CD14-positive monocyte (primary cell): Measurements from ENCODE around the gene PTK7. TPM values are rescaled to one million over a fixed set of nuclear protein-coding genes. Genes with fewer than 3 reads are reported as not detected.
A peak's percentile ranks its signal among the peaks of the same experiment; 100 is the strongest.

Experiments
- DNase-seq, 3 donors: peaks; one replicate each; pipeline ENCODE4 v3.0.0-alpha.2; 2011 to 2022
- H2AFZ ChIP-seq: 2 replicates; pipeline ENCODE4 v1.6.0; 2012; ENCODE audit warnings: mild to moderate bottlenecking, low read depth, low read length, inconsistent platforms; ENCODE audit not compliant: insufficient read depth, poor library complexity, severe bottlenecking
- H3K27ac ChIP-seq, 2 donors: 1 replicate in 1 of 2; 2 replicates in 1 of 2; pipeline ENCODE4 v1.5.1; 2012 to 2013; ENCODE audit warnings: low read length in 2 of 2, control low read depth in 1 of 2, inconsistent platforms in 1 of 2, low read depth in 1 of 2, mild to moderate bottlenecking in 1 of 2
- H3K27me3 ChIP-seq, 2 donors: one replicate each; pipeline versions ENCODE4 v1.6.0 to v1.6.1; 2011 to 2013; ENCODE audit warnings: low read length in 2 of 2; ENCODE audit not compliant: control insufficient read depth in 2 of 2, insufficient read depth in 2 of 2
- H3K36me3 ChIP-seq, 2 donors: replicated peaks in 1 of 2; 1 replicate in 1 of 2; 2 replicates in 1 of 2; pipeline versions ENCODE4 v1.5.1 to v1.6.1; 2012 to 2013; ENCODE audit warnings: low read length in 2 of 2, control low read depth in 1 of 2, inconsistent platforms in 1 of 2, mild to moderate bottlenecking in 1 of 2; ENCODE audit not compliant: insufficient read depth in 2 of 2, control insufficient read depth in 1 of 2
- H3K4me1 ChIP-seq, 2 donors: 1 replicate in 1 of 2; 2 replicates in 1 of 2; pipeline versions ENCODE4 v1.5.1 to v1.6.1; 2012 to 2013; ENCODE audit warnings: low read length in 2 of 2, control low read depth in 1 of 2, inconsistent platforms in 1 of 2, mild to moderate bottlenecking in 1 of 2, moderate library complexity in 1 of 2; ENCODE audit not compliant: insufficient read depth in 2 of 2, control insufficient read depth in 1 of 2
- H3K4me2 ChIP-seq: replicated peaks from 2 replicates; pipeline ENCODE3; 2012; ENCODE audit warnings: low read length, moderate library complexity, mild to moderate bottlenecking; ENCODE audit not compliant: poor library complexity, severe bottlenecking; ENCODE audit errors: extremely low read depth
- H3K4me3 ChIP-seq, 3 experiments: fragments of 200-600 bp in 1 of 3; sonication (generic) in 1 of 3; replicated peaks in 1 of 3; 1 replicate in 2 of 3; 2 replicates in 1 of 3; pipeline ENCODE4 v1.5.1; 2011 to 2013; ENCODE audit warnings: low read length in 3 of 3, mild to moderate bottlenecking in 3 of 3, control low read depth in 2 of 3, low read depth in 2 of 3, inconsistent platforms in 1 of 3, moderate library complexity in 1 of 3
- H3K79me2 ChIP-seq: 2 replicates; pipeline ENCODE4 v1.6.0; 2012; ENCODE audit warnings: mild to moderate bottlenecking, control low read depth, inconsistent platforms, low read length, moderate library complexity; ENCODE audit not compliant: insufficient read depth
- H3K9ac ChIP-seq: 2 replicates; pipeline ENCODE4 v1.6.0; 2017; ENCODE audit warnings: low read length, mild to moderate bottlenecking; ENCODE audit not compliant: insufficient read depth, poor library complexity, severe bottlenecking
- H3K9me3 ChIP-seq, 2 donors: replicated peaks in 1 of 2; 1 replicate in 1 of 2; 2 replicates in 1 of 2; pipeline versions ENCODE4 v1.5.1 to v1.6.1; 2012 to 2013; ENCODE audit warnings: low read length in 2 of 2, control low read depth in 1 of 2; ENCODE audit not compliant: control insufficient read depth in 1 of 2, insufficient read depth in 1 of 2
- H4K20me1 ChIP-seq: 2 replicates; pipeline ENCODE4 v1.6.0; 2012; ENCODE audit warnings: mild to moderate bottlenecking, low read length, control low read depth, moderate library complexity; ENCODE audit not compliant: insufficient read depth
- H3K27ac Mint-ChIP-seq, 7 donors: one replicate each; pipeline ENCODE4 v1.8.0; 2020; ENCODE audit warnings: mild to moderate bottlenecking in 7 of 7, mixed read lengths in 7 of 7, moderate library complexity in 6 of 7, inconsistent platforms in 2 of 7
- H3K27me3 Mint-ChIP-seq, 3 donors: one replicate each; pipeline ENCODE4 v1.8.0; 2021 to 2022; ENCODE audit warnings: low read depth in 3 of 3, mild to moderate bottlenecking in 3 of 3, mixed read lengths in 3 of 3, moderate library complexity in 3 of 3, inconsistent platforms in 1 of 3
- H3K36me3 Mint-ChIP-seq, 2 donors: one replicate each; pipeline ENCODE4 v1.8.0; 2020; ENCODE audit warnings: mixed read lengths in 2 of 2, inconsistent platforms in 1 of 2, mild to moderate bottlenecking in 1 of 2
- H3K4me1 Mint-ChIP-seq: one replicate; pipeline ENCODE4 v1.8.0; 2020; ENCODE audit warnings: mild to moderate bottlenecking, mixed read lengths
- H3K4me3 Mint-ChIP-seq, 2 donors: one replicate each; pipeline ENCODE4 v1.8.0; 2020; ENCODE audit warnings: mild to moderate bottlenecking in 2 of 2, mixed read lengths in 2 of 2, moderate library complexity in 1 of 2
- H3K9me3 Mint-ChIP-seq, 7 donors: one replicate each; pipeline ENCODE4 v1.8.0; 2020 to 2022; ENCODE audit warnings: mixed read lengths in 7 of 7, mild to moderate bottlenecking in 6 of 7, moderate library complexity in 6 of 7, inconsistent platforms in 2 of 7
- CTCF ChIP-seq: fragments of 200-600 bp; IDR thresholded peaks from one replicate; pipeline ENCODE4 v1.8.0; 2022; ENCODE audit warnings: antibody characterized with exemption, mild to moderate bottlenecking
- WGBS: methylation state at CpG from one replicate; pipeline ENCODE4 v1.1.5; 2013; ENCODE audit warnings: missing lambda C conversion rate; ENCODE audit not compliant: insufficient coverage; 5-methylcytosine and 5-hydroxymethylcytosine counted together
- intact Hi-C, 2 donors: fragments of 100-400 bp; cut with micrococcal nuclease; formaldehyde crosslinking; loops; one replicate each; pipeline versions ENCODE4 v1.15.0 to v1.15.1; 2023
- polyA plus RNA-seq, 3 donors: library from polyadenylated mRNA; depleted of rRNA in 1 of 3; unstranded in 2 of 3; stranded (reverse) in 1 of 3; fragments of 300-500 nt in 2 of 3; fragments of >200 nt in 1 of 3; fragmentation: Illumina TruSeq in 2 of 3; gene quantifications; 1 replicate in 2 of 3; 2 replicates in 1 of 3; pipeline ENCODE4 v1.2.3, GENCODE V29; 2012 to 2021

PTK7 gene
- polyA plus RNA-seq, 3 donors: 0.19 TPM; not detected in 2

- no peaks in the 10 kb centered on the region for H3K4me1 ChIP-seq
- H4K20me1 ChIP-seq: no peaks in the 10 kb centered on the region
- H3K9me3 ChIP-seq: no peaks in the 10 kb centered on the region
- Mint-ChIP-seq H3K9me3 (no peaks in the 10 kb centered on the region), H3K4me3 (no peak overlapping the region), H3K27me3 (no peaks in the 10 kb centered on the region), H3K4me1 (no peaks in the 10 kb centered on the region), H3K27ac (peak overlapping the region in 1 of 7 donors; percentile 48), H3K36me3 (peaks cover 68% of the 10 kb centered on the region in 2 donors)
- no peak overlapping the region for H3K27ac ChIP-seq
- H3K36me3 ChIP-seq: peaks cover 64 to 88% of the 10 kb centered on the region in 2 donors
- H3K4me3 ChIP-seq: no peak overlapping the region
- intact Hi-C loops: no loop called here
- 95% methylated on average over 4 of the region's 6 CpGs for WGBS
- no peak overlapping the region for H3K4me2 ChIP-seq
- TF ChIP-seq CTCF: no peak
- DNase-seq: no peak
- no peaks in the 10 kb centered on the region for H3K79me2 ChIP-seq
- H2AFZ ChIP-seq: no peak overlapping the region
- H3K9ac ChIP-seq: no peak overlapping the region
- H3K27me3 ChIP-seq: no peaks in the 10 kb centered on the region
These were observed 123.8 kb downstream of the PTK7 start for GRCh38 chr6:43199912-43200311.

- no peak for DNase-seq
- Histone ChIP-seq H3K79me2 (no peaks in the 10 kb centered on the region), H3K27ac (no peak overlapping the region), H3K36me3 (peaks cover 59 to 86% of the 10 kb centered on the region in 2 donors), H3K9me3 (no peaks in the 10 kb centered on the region), H3K4me1 (no peaks in the 10 kb centered on the region), H3K4me2 (no peak overlapping the region), H4K20me1 (no peaks in the 10 kb centered on the region), H3K9ac (no peak overlapping the region), H2AFZ (no peak overlapping the region), H3K4me3 (no peak overlapping the region), H3K27me3 (no peaks in the 10 kb centered on the region)
- Mint-ChIP-seq H3K4me3 (no peak overlapping the region), H3K27me3 (no peaks in the 10 kb centered on the region), H3K4me1 (no peaks in the 10 kb centered on the region), H3K9me3 (no peaks in the 10 kb centered on the region), H3K27ac (peak overlapping the region in 4 of 7 donors; percentile 5 to 48 (median 15)), H3K36me3 (peaks cover 66 to 69% of the 10 kb centered on the region in 2 donors)
- no CpG with 5 or more reads among the region's 6 CpGs for WGBS
- TF ChIP-seq CTCF: no peak
- intact Hi-C loops: no loop called here
These were observed 124.4 kb downstream of the PTK7 start for GRCh38 chr6:43200541-43200940.
